ENCODE measurements around the gene HLA-B.

GRCh38 chr6:31355583-31355948, 1.4 kb downstream of the HLA-B start:
- TF ChIP-seq, protein P1, sequence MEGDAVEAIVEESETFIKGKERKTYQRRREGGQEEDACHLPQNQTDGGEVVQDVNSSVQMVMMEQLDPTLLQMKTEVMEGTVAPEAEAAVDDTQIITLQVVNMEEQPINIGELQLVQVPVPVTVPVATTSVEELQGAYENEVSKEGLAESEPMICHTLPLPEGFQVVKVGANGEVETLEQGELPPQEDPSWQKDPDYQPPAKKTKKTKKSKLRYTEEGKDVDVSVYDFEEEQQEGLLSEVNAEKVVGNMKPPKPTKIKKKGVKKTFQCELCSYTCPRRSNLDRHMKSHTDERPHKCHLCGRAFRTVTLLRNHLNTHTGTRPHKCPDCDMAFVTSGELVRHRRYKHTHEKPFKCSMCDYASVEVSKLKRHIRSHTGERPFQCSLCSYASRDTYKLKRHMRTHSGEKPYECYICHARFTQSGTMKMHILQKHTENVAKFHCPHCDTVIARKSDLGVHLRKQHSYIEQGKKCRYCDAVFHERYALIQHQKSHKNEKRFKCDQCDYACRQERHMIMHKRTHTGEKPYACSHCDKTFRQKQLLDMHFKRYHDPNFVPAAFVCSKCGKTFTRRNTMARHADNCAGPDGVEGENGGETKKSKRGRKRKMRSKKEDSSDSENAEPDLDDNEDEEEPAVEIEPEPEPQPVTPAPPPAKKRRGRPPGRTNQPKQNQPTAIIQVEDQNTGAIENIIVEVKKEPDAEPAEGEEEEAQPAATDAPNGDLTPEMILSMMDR (IDR thresholded peaks at IDR 0.05; ENCODE audit: low read depth, low read length) = no peak
- TF ChIP-seq EZH2phosphoT487 (IDR thresholded peaks at IDR 0.05; ENCODE audit: low read depth) = no peak

Measured in OCI-LY3 (cell line).